A549 (cell line): ENCODE results near the gene COBLL1. TPM values are rescaled to one million over a fixed set of nuclear protein-coding genes. Genes with fewer than 3 reads are reported as not detected.
A peak's percentile ranks its signal among the peaks of the same experiment; 100 is the strongest.

Source experiments
- ATAC-seq, 2 experiments: fragments of 200-7000 bp in 1 of 2; fragments of >200 bp in 1 of 2; cut with Nextera tagmentation in 1 of 2; cut with Tn5 transposase in 1 of 2; 3 replicates each; pipeline versions ENCODE4 v1.8.0 to v1.9.1; 2018 to 2020; ENCODE audit warnings: mild to moderate bottlenecking in 1 of 2, moderate library complexity in 1 of 2
- CTCF ChIA-PET: fragments of 300-600 bp; sonication (Branson Sonifier 250); formaldehyde crosslinking; extraction: SDS; loops from one replicate; lab custom pipeline; 2021; ENCODE audit warnings: antibody characterized with exemption, inconsistent platforms; lab: Yijun Ruan, JAX
- POLR2A ChIA-PET: fragments of 350-600 bp; formaldehyde crosslinking; extraction: SDS; loops from one replicate; lab custom pipeline; 2021; ENCODE audit warnings: antibody characterized with exemption, inconsistent platforms; lab: Yijun Ruan, JAX
- DNase-seq, 2 experiments: peaks; one replicate each; pipeline versions ENCODE4 v3.0.0 to v3.0.0-alpha.2; 2011 to 2016; ENCODE audit warnings: low read depth in 1 of 2, low spot score in 1 of 2
- FAIRE-seq: peaks from 2 replicates; lab custom pipeline; 2011; peaks lifted over from hg19 to GRCh38; lab: Jason Lieb, UNC
- H3K27ac ChIP-seq, 2 experiments: fragments of >200 bp; sonication (Bioruptor Twin); formaldehyde crosslinking; 3 replicates each; pipeline ENCODE4 v1.5.1; 2016 to 2017
- H3K4me1 ChIP-seq: fragments of >200 bp; sonication (Bioruptor Twin); formaldehyde crosslinking; 3 replicates; pipeline ENCODE4 v1.6.1; 2016
- H3K4me2 ChIP-seq: fragments of >200 bp; sonication (Bioruptor Twin); formaldehyde crosslinking; 3 replicates; pipeline ENCODE4 v1.6.1; 2016
- H3K4me3 ChIP-seq: fragments of >200 bp; sonication (Bioruptor Twin); formaldehyde crosslinking; 3 replicates; pipeline ENCODE4 v1.5.1; 2016
- H3K9me3 ChIP-seq: fragments of >200 bp; sonication (Bioruptor Twin); formaldehyde crosslinking; 3 replicates; pipeline ENCODE4 v1.6.1; 2016
- ATOH8 ChIP-seq: fragments of 250-450 bp; sonication (Bioruptor Pico); IDR thresholded peaks from 2 replicates; pipeline ENCODE4 v1.5.0; 2020; ENCODE audit warnings: low read depth, mild to moderate bottlenecking, moderate library complexity
- CBX2 ChIP-seq: fragments of 200-600 bp; sonication (generic); IDR thresholded peaks from 2 replicates; pipeline ENCODE4 v1.6.1; 2016; ENCODE audit warnings: low read depth, mild to moderate bottlenecking, borderline replicate concordance
- CEBPB ChIP-seq, 2 experiments: fragments of >200 bp in 1 of 2; sonication (Bioruptor Twin) in 1 of 2; formaldehyde crosslinking in 1 of 2; IDR thresholded peaks; 2 replicates each; pipeline ENCODE4 v1.6.1; 2012 to 2016
- E2F6 ChIP-seq: IDR thresholded peaks from 2 replicates; pipeline ENCODE4 v1.6.1; 2012; ENCODE audit warnings: low read depth, borderline replicate concordance
- EP300 ChIP-seq, 2 experiments: fragments of >200 bp; sonication (Bioruptor Twin); formaldehyde crosslinking; IDR thresholded peaks; 2 replicates in 1 of 2; 3 replicates in 1 of 2; pipeline ENCODE4 v1.6.1; 2016 to 2017
- ESRRA ChIP-seq: fragments of 150-350 bp; IDR thresholded peaks from 2 replicates; pipeline ENCODE4 v1.6.1; 2014; ENCODE audit warnings: mild to moderate bottlenecking, low read length, borderline replicate concordance
- HDAC2 ChIP-seq: fragments of 200-600 bp; sonication (generic); IDR thresholded peaks from 2 replicates; pipeline ENCODE4 v1.6.1; 2016
- HEYL ChIP-seq: fragments of 250-450 bp; sonication (Bioruptor Pico); IDR thresholded peaks from 2 replicates; pipeline ENCODE4 v1.8.0; 2021; ENCODE audit warnings: mild to moderate bottlenecking, moderate library complexity
- HMGXB4 ChIP-seq: fragments of 250-450 bp; sonication (Bioruptor Pico); IDR thresholded peaks from 2 replicates; pipeline ENCODE4 v1.5.0; 2021; ENCODE audit warnings: mild to moderate bottlenecking, moderate library complexity, borderline replicate concordance
- HOXB13 ChIP-seq: fragments of 250-450 bp; sonication (Bioruptor Pico); IDR thresholded peaks from 2 replicates; pipeline ENCODE4 v1.5.0; 2020; ENCODE audit warnings: low read depth, mild to moderate bottlenecking, moderate library complexity
- JUNB ChIP-seq: fragments of >200 bp; sonication (Bioruptor Twin); formaldehyde crosslinking; IDR thresholded peaks from 2 replicates; pipeline ENCODE4 v1.6.1; 2016
- KDM1A ChIP-seq: fragments of 200-600 bp; sonication (generic); IDR thresholded peaks from 2 replicates; pipeline ENCODE4 v1.6.1; 2016; ENCODE audit warnings: low read depth, mild to moderate bottlenecking
- MAZ ChIP-seq: fragments of 150-350 bp; IDR thresholded peaks from 2 replicates; pipeline ENCODE4 v1.6.1; 2014; ENCODE audit warnings: antibody characterized with exemption, low read depth, low read length, borderline replicate concordance
- MYC ChIP-seq: IDR thresholded peaks from 2 replicates; pipeline ENCODE4 v1.6.1; 2012; ENCODE audit warnings: mild to moderate bottlenecking, inconsistent platforms, low read length, improper control_type of control experiment, borderline replicate concordance
- NFE2L2 ChIP-seq: fragments of 150-350 bp; conservative IDR thresholded peaks from 2 replicates; pipeline ENCODE4 v1.6.1; 2014; ENCODE audit warnings: low read length
- POLR2A ChIP-seq: IDR thresholded peaks from 2 replicates; pipeline ENCODE4 v1.6.1; 2012; ENCODE audit warnings: mild to moderate bottlenecking, low read length
- RAD21 ChIP-seq, 2 experiments: fragments of >200 bp in 1 of 2; sonication (Bioruptor Twin) in 1 of 2; formaldehyde crosslinking in 1 of 2; IDR thresholded peaks in 1 of 2; conservative IDR thresholded peaks in 1 of 2; 2 replicates in 1 of 2; 3 replicates in 1 of 2; pipeline ENCODE4 v1.6.1; 2012 to 2018; ENCODE audit warnings: inconsistent platforms in 1 of 2
- RNF2 ChIP-seq: fragments of 200-600 bp; sonication (generic); IDR thresholded peaks from 2 replicates; pipeline ENCODE4 v1.6.1; 2016; ENCODE audit warnings: low read depth, mild to moderate bottlenecking, antibody characterized with exemption, moderate library complexity, borderline replicate concordance
- SMC3 ChIP-seq: fragments of >200 bp; sonication (Bioruptor Twin); formaldehyde crosslinking; IDR thresholded peaks from 3 replicates; pipeline ENCODE4 v1.6.1; 2018; ENCODE audit warnings: inconsistent platforms
- TFCP2L1 ChIP-seq: fragments of 250-450 bp; sonication (Bioruptor Pico); IDR thresholded peaks from 2 replicates; pipeline ENCODE4 v1.5.0; 2021; ENCODE audit warnings: mild to moderate bottlenecking
- ZFP36 ChIP-seq: fragments of 450-650 bp; IDR thresholded peaks from 2 replicates; pipeline ENCODE4 v1.6.1; 2014; ENCODE audit warnings: borderline replicate concordance; ENCODE audit not compliant: partially characterized antibody
- ZNF302 ChIP-seq: fragments of 250-450 bp; sonication (Bioruptor Pico); IDR thresholded peaks from 2 replicates; pipeline ENCODE4 v1.9.0; 2021; ENCODE audit warnings: inconsistent platforms, mild to moderate bottlenecking, moderate library complexity
- ZSCAN20 ChIP-seq: fragments of 250-450 bp; sonication (Bioruptor Pico); IDR thresholded peaks from 2 replicates; pipeline ENCODE4 v1.8.0; 2022; ENCODE audit warnings: mild to moderate bottlenecking, moderate library complexity
- WGBS: methylation state at CpG from one replicate; pipeline ENCODE4 v1.1.6; 2017; ENCODE audit errors: missing lambda C conversion rate; 5-methylcytosine and 5-hydroxymethylcytosine counted together
- polyA plus RNA-seq, 4 experiments: library from polyadenylated mRNA; depleted of rRNA in 3 of 4; stranded (reverse); fragments of >200 nt; fragmentation: RNase III in 1 of 4; extraction: RNeasy Plus Mini Kit Qiagen cat#74134 plus additional on column Dnase treatment in 1 of 4; gene quantifications; 2 replicates in 3 of 4; 3 replicates in 1 of 4; pipeline ENCODE4 v1.2.3, GENCODE V29; 2011 to 2017

COBLL1 gene
- polyA plus RNA-seq, 2 of the 4 experiments (the other 2 are of a cell fraction): 2.6 to 5.3 TPM

- TF ChIP-seq KDM1A (no peak), ZSCAN20 (CRISPR knock-in tag) (no peak), JUNB (no peak), ZNF302 (CRISPR knock-in tag) (no peak), E2F6 (no peak)
Observed at GRCh38 chr2:164764996-164765395, 76.6 kb downstream of the COBLL1 start (continued).

- FAIRE-seq (no peak), DNase-seq (no peak), ATAC-seq (no peak)
- 88% methylated on average over 1 of the region's 1 CpG for WGBS
- TF ChIP-seq RNF2 (no peak), ATOH8 (no peak), RAD21 (conservative IDR thresholded peaks at IDR 0.05 in 1 of 2, IDR thresholded peaks at IDR 0.05 in 1 of 2) (no peak), HMGXB4 (CRISPR knock-in tag) (no peak), HEYL (CRISPR knock-in tag) (no peak), MAZ (no peak), SMC3 (no peak), HOXB13 (CRISPR knock-in tag) (no peak), POLR2A (no peak), ESRRA (no peak), TFCP2L1 (CRISPR knock-in tag) (no peak), ZSCAN20 (CRISPR knock-in tag) (no peak), EP300 (IDR thresholded peaks at IDR 0.05) (no peak), NFE2L2 (no peak), HDAC2 (no peak), MYC (no peak), ZFP36 (no peak), E2F6 (no peak)
- Histone ChIP-seq H3K4me1 (no peaks in the 10 kb centered on the region), H3K4me2 (no peak overlapping the region), H3K27ac (no peak overlapping the region), H3K9me3 (no peaks in the 10 kb centered on the region), H3K4me3 (no peak overlapping the region)
- ChIA-PET POLR2A (no interaction called here), CTCF (no interaction called here)
Observed at GRCh38 chr2:164764474-164764873, 77.1 kb downstream of the COBLL1 start.

- Histone ChIP-seq H3K9me3 (no peaks in the 10 kb centered on the region), H3K4me2 (no peak overlapping the region), H3K27ac (no peak overlapping the region), H3K4me3 (no peak overlapping the region), H3K4me1 (peaks cover 2% of the 10 kb centered on the region)
- ATAC-seq (no peak), FAIRE-seq (no peak), DNase-seq (no peak)
- ChIA-PET CTCF (no interaction called here), POLR2A (no interaction called here)
- WGBS: 91% methylated on average over 5 of the region's 5 CpGs
- 0 out of 4 replicates have a peak, but pooled peaks of 1 of the 2 experiments have one; percentile 16 for TF ChIP-seq CEBPB (IDR thresholded peaks at IDR 0.05)
- TF ChIP-seq CBX2: no peak
- TF ChIP-seq, all 56 proteins: peak for 1
Observed at GRCh38 chr2:164763431-164763830, 78.2 kb downstream of the COBLL1 start.
